HG02763 (cell line): ENCODE results near the gene CHRNB1.

Experiments
- ATAC-seq: cut with Tn5 transposase; IDR thresholded peaks from one replicate; pipeline ENCODE4 v1.9.1; 2021; ENCODE audit warnings: mild to moderate bottlenecking, moderate library complexity; ENCODE audit not compliant: unreplicated experiment

Gene CHRNB1

GRCh38 chr17:7444682-7445618 lies at the start of gene CHRNB1:
Gene CHRNB1 (plus strand): TSS chr17:7445061. CDS start chr17:7445128, 67 bp downstream.
- ATAC-seq, result no peak

- no peak for ATAC-seq
Measured at GRCh38 chr17:7396147-7396546, 48.7 kb upstream of the CHRNB1 start.

- ATAC-seq, result no peak
Measured at GRCh38 chr17:7398612-7399011, 46.2 kb upstream of the CHRNB1 start.

GRCh38 chr17:7403043-7403726 lies 41.7 kb upstream of the CHRNB1 start:
- ATAC-seq, result no peak

GRCh38 chr17:7403727-7403976 lies 41.2 kb upstream of the CHRNB1 start:
- ATAC-seq, result no peak

- peak; percentile 97 for ATAC-seq
Measured at GRCh38 chr17:7403977-7404736, 40.7 kb upstream of the CHRNB1 start, which contains the start of gene TMEM256. Gene TMEM256 (minus strand): TSS chr17:7404097. CDS start chr17:7404084, 13 bp downstream.

- no peak for ATAC-seq
Measured at GRCh38 chr17:7404737-7405349, 40.0 kb upstream of the CHRNB1 start.

- ATAC-seq, result no peak
Measured at GRCh38 chr17:7405350-7406234, 39.3 kb upstream of the CHRNB1 start.

GRCh38 chr17:7406235-7406825 lies 38.5 kb upstream of the CHRNB1 start:
- ATAC-seq, result no peak

- ATAC-seq, result no peak
Measured at GRCh38 chr17:7407082-7407481, 37.8 kb upstream of the CHRNB1 start.

- ATAC-seq, result no peak
Measured at GRCh38 chr17:7407485-7408251, 37.2 kb upstream of the CHRNB1 start, which contains the start of gene NLGN2. Gene NLGN2 (plus strand): TSS chr17:7407845. CDS start chr17:7408256, 411 bp downstream.

- no peak for ATAC-seq
Measured at GRCh38 chr17:7408252-7408727, 36.6 kb upstream of the CHRNB1 start.

- ATAC-seq, result no peak
Measured at GRCh38 chr17:7408863-7409262, 36.0 kb upstream of the CHRNB1 start.

- no peak for ATAC-seq
Measured at GRCh38 chr17:7409716-7410115, 35.1 kb upstream of the CHRNB1 start.

GRCh38 chr17:7410634-7411426 lies 34.0 kb upstream of the CHRNB1 start:
- ATAC-seq, result no peak

- ATAC-seq, result no peak
Measured at GRCh38 chr17:7411427-7411750, 33.5 kb upstream of the CHRNB1 start.

- no peak for ATAC-seq
Measured at GRCh38 chr17:7413346-7413985, 31.4 kb upstream of the CHRNB1 start.

GRCh38 chr17:7414837-7415236 lies 30.0 kb upstream of the CHRNB1 start:
- ATAC-seq, result no peak
